Peyer's patch (tissue), 4 donors: ENCODE data around the gene ZNF518A. TPM values are rescaled to one million over a fixed set of nuclear protein-coding genes. Genes with fewer than 3 reads are reported as not detected.

ENCODE experiments used
- DNase-seq, 3 donors: peaks; one replicate each; pipeline ENCODE4 v3.0.0-alpha.2; 2017 to 2019
- H3K27ac ChIP-seq, 4 donors: fragments of 200-600 bp; sonication (generic); one replicate each; pipeline ENCODE4 v1.5.1; 2016 to 2019
- H3K27me3 ChIP-seq, 2 donors: fragments of 200-600 bp; sonication (generic); one replicate each; pipeline ENCODE4 v1.5.1; 2019
- H3K36me3 ChIP-seq, 3 donors: fragments of 200-600 bp; sonication (generic); one replicate each; pipeline ENCODE4 v1.5.1; 2016 to 2019
- H3K4me1 ChIP-seq, 4 donors: fragments of 200-600 bp; sonication (generic); one replicate each; pipeline ENCODE4 v1.5.1; 2016 to 2019
- H3K4me3 ChIP-seq, 4 donors: fragments of 200-600 bp; sonication (generic); 1 replicate in 3 of 4; 2 replicates in 1 of 4; pipeline ENCODE4 v1.5.1; 2016 to 2019; ENCODE audit warnings: mild to moderate bottlenecking in 1 of 4
- H3K9me3 ChIP-seq, 4 donors: fragments of 200-600 bp; sonication (generic); one replicate each; pipeline ENCODE4 v1.5.1; 2016 to 2019; ENCODE audit warnings: mild to moderate bottlenecking in 1 of 4
- POLR2A ChIP-seq, 2 donors: fragments of 450-650 bp; IDR thresholded peaks; one replicate each; pipeline ENCODE4 v1.5.1; 2017; ENCODE audit warnings: antibody characterized with exemption in 2 of 2, mild to moderate bottlenecking in 2 of 2, moderate library complexity in 2 of 2
- total RNA-seq, 4 donors: library from RNA; depleted of rRNA; stranded (reverse); fragments of >200 nt; gene quantifications; one replicate each; pipeline ENCODE4 v1.1.0, GENCODE V29; 2016
- TF ChIP-seq, protein P1 (sequence below), 6 experiments: fragments of 450-650 bp in 4 of 6; fragments of 200-600 bp in 2 of 6; sonication (generic) in 1 of 6; IDR thresholded peaks; one replicate each; pipeline ENCODE4 v1.5.1; 2017 to 2019; ENCODE audit warnings: antibody characterized with exemption in 6 of 6, mild to moderate bottlenecking in 3 of 6, moderate library complexity in 1 of 6

ZNF518A gene
- total RNA-seq, 4 donors from 2014 or later = 23.9 to 43.2 (median 35.0) TPM

DNA sequence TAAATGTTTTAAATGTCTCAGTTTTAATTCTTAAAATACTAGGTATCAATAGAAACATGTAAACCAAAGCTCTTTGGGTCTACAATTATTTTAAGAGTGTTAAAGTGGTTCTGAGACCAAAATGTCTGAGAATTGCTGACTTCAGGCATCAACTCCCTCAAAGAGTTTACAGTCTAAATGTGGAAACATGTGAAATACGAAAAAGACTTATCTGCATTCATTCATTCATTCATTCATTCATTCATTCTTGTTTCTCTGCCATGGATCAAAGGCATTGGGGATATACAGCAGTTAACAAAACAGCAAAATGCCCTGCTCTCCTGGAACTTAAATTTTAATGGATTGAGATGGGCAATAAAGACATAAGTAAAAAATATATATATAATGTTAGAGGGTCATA lies 71.4 kb downstream of the ZNF518A start:
- Histone ChIP-seq H3K36me3 (peaks cover 0 to 51% (median 0%) of the 10 kb centered on the region in 3 donors), H3K4me1 (no peaks in the 10 kb centered on the region), H3K27me3 (no peaks in the 10 kb centered on the region), H3K9me3 (no peaks in the 10 kb centered on the region), H3K4me3 (no peak overlapping the region), H3K27ac (no peak overlapping the region)
- no peak for TF ChIP-seq POLR2A (IDR thresholded peaks at IDR 0.05)
- TF ChIP-seq, protein P1, sequence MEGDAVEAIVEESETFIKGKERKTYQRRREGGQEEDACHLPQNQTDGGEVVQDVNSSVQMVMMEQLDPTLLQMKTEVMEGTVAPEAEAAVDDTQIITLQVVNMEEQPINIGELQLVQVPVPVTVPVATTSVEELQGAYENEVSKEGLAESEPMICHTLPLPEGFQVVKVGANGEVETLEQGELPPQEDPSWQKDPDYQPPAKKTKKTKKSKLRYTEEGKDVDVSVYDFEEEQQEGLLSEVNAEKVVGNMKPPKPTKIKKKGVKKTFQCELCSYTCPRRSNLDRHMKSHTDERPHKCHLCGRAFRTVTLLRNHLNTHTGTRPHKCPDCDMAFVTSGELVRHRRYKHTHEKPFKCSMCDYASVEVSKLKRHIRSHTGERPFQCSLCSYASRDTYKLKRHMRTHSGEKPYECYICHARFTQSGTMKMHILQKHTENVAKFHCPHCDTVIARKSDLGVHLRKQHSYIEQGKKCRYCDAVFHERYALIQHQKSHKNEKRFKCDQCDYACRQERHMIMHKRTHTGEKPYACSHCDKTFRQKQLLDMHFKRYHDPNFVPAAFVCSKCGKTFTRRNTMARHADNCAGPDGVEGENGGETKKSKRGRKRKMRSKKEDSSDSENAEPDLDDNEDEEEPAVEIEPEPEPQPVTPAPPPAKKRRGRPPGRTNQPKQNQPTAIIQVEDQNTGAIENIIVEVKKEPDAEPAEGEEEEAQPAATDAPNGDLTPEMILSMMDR (IDR thresholded peaks at IDR 0.05) = no peak
- DNase-seq = no peak

GRCh38 chr10:96205580-96205979 lies 75.5 kb downstream of the ZNF518A start:
- Histone ChIP-seq H3K4me3 (no peak overlapping the region), H3K9me3 (no peaks in the 10 kb centered on the region), H3K27me3 (no peaks in the 10 kb centered on the region), H3K4me1 (no peaks in the 10 kb centered on the region), H3K36me3 (peaks cover 0 to 55% (median 0%) of the 10 kb centered on the region in 3 donors), H3K27ac (no peak overlapping the region)
- TF ChIP-seq, protein P1 (IDR thresholded peaks at IDR 0.05) = no peak
- TF ChIP-seq POLR2A (IDR thresholded peaks at IDR 0.05) = no peak
- DNase-seq = no peak

DNA sequence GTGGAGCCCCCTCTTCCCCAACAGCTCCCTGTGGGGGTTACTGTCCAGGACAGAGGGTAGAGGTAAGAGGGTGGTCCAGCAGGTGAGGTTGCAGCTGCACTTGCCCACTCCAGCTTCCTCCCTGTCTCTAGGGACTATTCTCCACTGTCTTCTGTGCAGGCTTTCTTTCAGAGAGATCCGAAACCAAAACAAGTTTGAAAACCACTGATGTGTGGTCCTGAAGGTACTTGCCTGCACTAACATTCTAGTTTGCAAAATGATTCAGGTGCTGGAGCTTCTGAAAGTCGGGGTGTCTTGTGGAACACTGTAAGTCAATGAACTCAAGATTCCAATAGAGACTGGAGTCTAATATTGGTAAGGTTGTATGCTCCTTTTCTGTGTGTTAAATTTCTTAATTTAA lies 78.2 kb downstream of the ZNF518A start:
- no peak overlapping the region for H3K4me3 ChIP-seq
- no peak for DNase-seq
- H3K9me3 ChIP-seq = no peaks in the 10 kb centered on the region
- H3K4me1 ChIP-seq = no peaks in the 10 kb centered on the region
- H3K27me3 ChIP-seq = no peaks in the 10 kb centered on the region
- H3K36me3 ChIP-seq = peaks cover 0 to 49% (median 0%) of the 10 kb centered on the region in 3 donors
- TF ChIP-seq, protein P1 (IDR thresholded peaks at IDR 0.05) = no peak
- no peak for TF ChIP-seq POLR2A (IDR thresholded peaks at IDR 0.05)
- H3K27ac ChIP-seq = no peak overlapping the region

DNA sequence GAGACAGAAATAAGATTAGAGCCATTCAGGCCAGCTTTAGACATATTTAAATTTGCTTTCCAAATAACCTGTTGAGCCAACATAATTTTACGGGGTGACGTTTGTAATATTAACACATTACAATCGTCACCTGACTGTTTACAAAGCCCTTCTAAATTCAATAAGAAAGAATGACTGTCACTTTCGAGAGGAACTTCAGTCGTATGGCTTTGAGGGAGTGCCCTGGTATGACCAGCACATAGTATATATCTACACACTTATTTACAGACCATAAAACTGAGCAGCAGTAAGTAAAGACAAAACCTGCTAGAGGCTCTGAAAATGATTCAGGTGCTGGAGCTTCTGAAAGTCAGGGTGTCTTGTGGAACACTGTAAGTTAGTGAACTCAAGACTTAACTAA lies 78.8 kb downstream of the ZNF518A start:
- H3K9me3 ChIP-seq = no peaks in the 10 kb centered on the region
- no peaks in the 10 kb centered on the region for H3K4me1 ChIP-seq
- no peaks in the 10 kb centered on the region for H3K27me3 ChIP-seq
- no peak overlapping the region for H3K4me3 ChIP-seq
- no peak overlapping the region for H3K27ac ChIP-seq
- H3K36me3 ChIP-seq = peaks cover 0 to 49% (median 0%) of the 10 kb centered on the region in 3 donors
- no peak for TF ChIP-seq POLR2A (IDR thresholded peaks at IDR 0.05)
- TF ChIP-seq, protein P1 (IDR thresholded peaks at IDR 0.05) = no peak
- DNase-seq = no peak

DNA sequence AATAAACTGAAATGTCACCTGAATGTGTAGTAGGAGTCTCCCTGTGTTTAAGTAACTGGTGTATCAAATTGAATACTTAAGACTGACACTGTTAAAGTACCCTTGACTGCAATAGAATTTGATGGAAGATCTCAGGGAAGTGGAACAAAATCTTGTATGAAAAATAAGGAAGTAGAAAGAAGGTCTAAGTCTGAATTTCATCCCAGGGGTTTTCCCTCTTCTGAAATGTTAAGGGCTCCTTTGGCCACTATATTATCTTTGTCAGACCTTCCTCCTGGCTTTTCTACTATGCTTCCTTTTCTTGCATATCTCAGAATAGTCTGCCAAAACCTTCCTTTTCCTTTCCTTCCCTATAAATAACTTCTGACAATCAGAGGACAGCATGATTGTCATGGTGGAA lies 81.7 kb downstream of the ZNF518A start:
- Histone ChIP-seq H3K27me3 (no peaks in the 10 kb centered on the region), H3K9me3 (no peaks in the 10 kb centered on the region), H3K4me3 (no peak overlapping the region), H3K4me1 (no peaks in the 10 kb centered on the region), H3K36me3 (peaks cover 0 to 49% (median 0%) of the 10 kb centered on the region in 3 donors), H3K27ac (no peak overlapping the region)
- DNase-seq = no peak
- no peak for TF ChIP-seq POLR2A (IDR thresholded peaks at IDR 0.05)
- TF ChIP-seq, protein P1 (IDR thresholded peaks at IDR 0.05) = no peak

GRCh38 chr10:96212911-96213310 lies 82.8 kb downstream of the ZNF518A start:
- no peak overlapping the region for H3K27ac ChIP-seq
- no peaks in the 10 kb centered on the region for H3K27me3 ChIP-seq
- peaks cover 0 to 41% (median 0%) of the 10 kb centered on the region in 3 donors for H3K36me3 ChIP-seq
- TF ChIP-seq POLR2A (IDR thresholded peaks at IDR 0.05) = no peak
- TF ChIP-seq, protein P1 (IDR thresholded peaks at IDR 0.05) = no peak
- DNase-seq = no peak
- H3K4me1 ChIP-seq = no peaks in the 10 kb centered on the region
- no peak overlapping the region for H3K4me3 ChIP-seq
- no peaks in the 10 kb centered on the region for H3K9me3 ChIP-seq
